ENCODE measurements around the gene OPA1.
"Not testable (repeated sequence)": the region's sequence is repeated elsewhere in the genome, so short reads cannot be mapped to it uniquely, and the experiment has no call there.

Gene OPA1

DNA sequence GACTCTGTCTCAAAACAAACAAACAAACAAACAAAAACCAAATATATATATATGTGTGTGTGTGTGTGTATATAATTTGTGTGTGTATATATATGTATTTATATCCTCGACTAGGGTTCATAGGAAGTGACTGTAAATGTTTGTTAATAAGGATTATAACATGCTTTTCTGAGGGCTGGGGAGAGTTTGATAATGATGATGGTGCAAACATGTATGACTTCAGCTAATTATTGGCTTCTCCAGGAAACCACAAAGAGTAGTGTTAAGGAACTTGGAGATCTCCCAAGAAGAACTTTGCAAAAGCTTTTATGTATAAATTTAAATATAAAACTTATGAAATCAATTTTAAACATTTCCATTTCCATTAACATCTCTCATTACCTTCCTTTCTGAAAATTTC is 3.9 kb upstream of the OPA1 start:
- no peak for DNase-seq (ENCODE audit: low read depth in 2 of 2)

DNA sequence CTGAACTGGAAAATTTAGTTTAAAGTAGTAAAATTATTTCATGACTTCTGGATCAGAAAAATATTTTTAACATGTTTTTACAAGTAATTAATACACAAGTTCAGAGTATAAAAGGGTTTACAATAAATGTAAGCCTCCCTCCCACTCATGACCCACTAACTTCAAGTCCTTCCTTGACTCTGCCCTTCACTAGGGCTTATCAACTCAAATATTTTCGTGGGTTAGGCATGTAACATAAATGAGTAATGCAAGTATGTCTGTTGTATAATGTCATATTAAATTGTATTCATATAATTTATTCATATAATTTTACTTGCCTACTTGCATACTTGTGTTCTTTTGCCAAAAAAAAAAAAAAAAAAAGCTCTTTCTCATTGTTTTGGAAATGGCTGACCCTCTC is 3.4 kb upstream of the OPA1 start:
- no peak for DNase-seq (ENCODE audit: low read depth in 2 of 2)

- DNase-seq (ENCODE audit: low read depth in 2 of 2) = no peak
Measured at GRCh38 chr3:193590088-193590856, 2.7 kb upstream of the OPA1 start.

DNA sequence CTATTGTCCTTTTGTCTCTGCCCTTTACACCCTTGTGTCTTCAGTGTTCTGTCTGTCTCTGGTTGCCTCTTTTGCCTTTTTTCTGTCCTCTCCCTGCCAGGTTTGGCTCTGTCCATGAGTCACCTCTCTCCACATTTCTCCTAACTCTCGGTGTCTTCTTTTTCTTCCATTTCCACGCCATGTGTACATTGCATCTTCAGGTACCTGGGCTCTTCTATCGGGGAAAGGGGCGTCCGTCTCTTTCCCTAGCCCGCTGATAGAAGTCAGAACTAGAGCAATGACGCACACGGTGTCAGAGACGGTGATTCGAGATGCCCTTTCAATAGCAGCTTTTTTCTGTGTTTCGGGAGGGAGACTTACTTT is 641 bp downstream of the OPA1 start:
- DNase-seq (ENCODE audit: low read depth in 2 of 2) = no peak

DNA sequence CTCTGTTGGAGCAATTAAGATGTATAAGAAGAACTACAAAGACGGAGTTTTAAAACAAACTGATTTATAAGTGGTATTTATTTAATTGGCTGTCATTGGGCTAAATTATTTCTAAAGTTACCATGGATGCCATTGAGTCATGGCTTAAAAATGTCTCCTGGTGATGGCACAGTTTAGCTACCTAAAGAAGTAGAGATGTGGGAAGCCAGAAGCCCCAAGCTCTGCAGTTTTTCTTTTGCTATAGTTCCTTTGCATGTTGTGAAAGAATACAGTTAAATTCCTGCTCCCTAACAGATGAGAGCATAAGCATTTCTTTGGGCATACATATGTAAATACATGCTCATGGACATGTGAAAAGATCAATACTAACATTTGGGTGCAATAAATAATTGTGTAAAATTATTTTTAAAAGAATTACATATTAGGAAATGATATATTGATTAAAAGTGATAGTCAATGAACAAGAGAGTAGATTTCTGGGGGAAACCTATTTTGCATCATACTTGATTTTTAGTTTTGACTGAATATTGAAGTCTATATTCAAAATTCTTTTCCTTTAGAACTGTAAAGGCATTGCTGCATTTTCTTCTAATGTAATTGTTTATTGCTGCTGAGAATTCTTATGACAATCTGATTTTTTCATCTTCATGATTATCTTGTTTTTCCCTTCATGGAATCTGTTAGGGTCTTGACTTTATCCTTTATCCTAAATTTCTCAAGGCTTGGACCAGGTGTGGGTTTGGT is 2.1 kb downstream of the OPA1 start:
- DNase-seq (ENCODE audit: low read depth in 2 of 2) = no peak

DNA sequence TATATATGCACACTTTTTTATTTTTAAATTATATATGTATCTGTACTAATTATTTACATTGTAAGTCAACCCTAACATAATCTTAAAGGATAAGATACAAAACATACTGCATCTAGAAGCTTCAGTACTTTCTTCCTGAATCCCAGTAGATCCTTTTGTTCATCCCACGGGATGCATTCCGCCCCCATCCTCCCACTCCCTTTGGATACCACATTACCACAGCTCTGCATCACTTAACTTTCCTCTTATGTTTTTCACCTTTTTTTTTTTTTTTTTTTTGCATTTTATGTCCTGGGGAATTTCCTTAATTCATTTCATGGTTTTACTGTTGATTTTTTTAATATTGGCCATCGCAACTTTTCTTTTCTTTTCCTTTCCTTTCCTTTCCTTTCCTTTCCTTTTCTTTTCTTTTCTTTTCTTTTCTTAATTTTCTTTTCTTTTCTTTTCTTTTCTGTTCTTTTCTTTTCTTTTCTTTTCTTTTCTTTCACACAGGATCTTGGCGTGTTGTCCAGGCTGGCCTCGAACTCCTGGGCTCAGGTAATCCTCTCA is 3.0 kb downstream of the OPA1 start:
- DNase-seq (ENCODE audit: low read depth in 2 of 2) = no peak

DNA sequence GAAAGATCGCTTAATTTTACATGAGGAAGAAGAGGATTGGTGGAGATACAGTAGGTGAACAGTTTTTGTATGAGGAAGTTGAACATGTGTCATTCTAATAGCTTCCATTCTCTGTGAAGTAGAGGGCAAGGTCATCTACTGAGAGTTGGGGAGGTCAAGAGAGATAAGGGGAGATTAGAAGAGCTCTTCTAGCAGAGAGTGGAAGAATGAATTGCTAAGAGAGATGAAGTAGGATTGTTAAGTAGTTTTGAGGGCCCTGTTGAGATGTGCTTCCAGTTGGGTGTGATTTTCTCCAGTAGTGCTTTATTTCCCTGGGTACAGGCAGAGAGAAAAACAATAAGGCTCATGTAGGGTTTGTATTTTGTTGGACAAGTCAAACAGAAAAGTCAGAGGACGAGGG is 5.2 kb downstream of the OPA1 start:
- no peak for DNase-seq (ENCODE audit: low read depth in 2 of 2)

DNA sequence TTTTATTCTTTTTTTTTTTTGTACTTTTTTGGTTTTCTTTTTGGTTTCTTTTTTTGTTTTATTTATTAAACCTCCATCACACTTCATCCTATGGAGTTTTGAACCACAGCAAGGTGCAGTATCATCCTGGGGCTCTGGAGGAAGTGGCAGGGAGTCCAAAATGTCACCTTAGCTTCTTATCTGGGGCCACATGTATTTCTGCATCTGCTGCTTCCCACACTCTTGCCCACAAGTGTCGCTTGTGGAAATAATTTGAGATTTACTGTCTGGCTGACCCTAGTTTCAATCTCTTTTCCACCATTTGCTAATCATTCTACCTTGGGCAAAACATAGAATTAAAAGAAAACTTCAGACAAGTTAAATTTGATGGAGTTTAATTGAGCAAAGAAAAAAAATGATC is 6.4 kb downstream of the OPA1 start:
- no peak for DNase-seq (ENCODE audit: low read depth in 2 of 2)

GRCh38 chr3:193605876-193606275 is 12.9 kb downstream of the OPA1 start:
- DNase-seq (ENCODE audit: low read depth in 2 of 2) = no peak

GRCh38 chr3:193606892-193607291 is 13.9 kb downstream of the OPA1 start:
- DNase-seq (ENCODE audit: low read depth in 2 of 2) = not testable (repeated sequence)

DNA sequence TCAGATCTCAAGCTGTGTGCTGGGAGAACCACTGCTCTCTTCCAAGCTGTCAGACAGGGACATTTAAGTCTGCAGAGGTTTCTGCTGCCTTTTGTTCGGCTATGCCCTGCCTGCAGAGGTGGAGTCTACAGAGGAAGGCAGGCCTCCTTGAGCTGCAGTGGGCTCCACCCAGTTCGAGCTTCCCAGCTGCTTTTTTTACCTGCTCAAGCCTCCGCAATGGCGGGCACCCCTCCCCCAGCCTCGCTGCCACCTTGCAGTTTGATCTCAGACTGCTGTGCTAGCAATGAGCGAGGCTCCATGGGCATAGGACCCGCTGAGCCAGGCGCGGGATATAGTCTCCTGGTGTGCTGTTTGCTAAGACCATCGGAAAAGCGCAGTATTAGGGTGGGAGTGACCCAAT is 17.5 kb downstream of the OPA1 start:
- DNase-seq (ENCODE audit: low read depth in 2 of 2) = not testable (repeated sequence)

DNA sequence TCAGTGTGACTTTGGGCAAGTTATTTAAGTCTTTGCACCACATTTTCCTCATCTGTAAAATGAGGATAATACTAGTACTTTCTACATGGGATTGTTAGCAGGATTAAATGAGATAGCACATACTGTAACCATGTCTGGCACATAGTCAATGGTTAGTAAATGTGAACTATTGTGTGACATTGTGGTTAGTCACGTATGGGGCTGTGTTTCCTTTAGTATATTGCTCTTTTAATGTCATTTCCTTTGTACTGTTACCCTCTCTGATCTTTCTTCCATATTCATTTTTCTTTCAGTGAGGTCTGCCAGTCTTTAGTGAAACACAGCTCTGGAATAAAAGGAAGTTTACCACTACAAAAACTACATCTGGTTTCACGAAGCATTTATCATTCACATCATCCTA is 21.4 kb downstream of the OPA1 start:
- DNase-seq (ENCODE audit: low read depth in 2 of 2) = no peak

DNA sequence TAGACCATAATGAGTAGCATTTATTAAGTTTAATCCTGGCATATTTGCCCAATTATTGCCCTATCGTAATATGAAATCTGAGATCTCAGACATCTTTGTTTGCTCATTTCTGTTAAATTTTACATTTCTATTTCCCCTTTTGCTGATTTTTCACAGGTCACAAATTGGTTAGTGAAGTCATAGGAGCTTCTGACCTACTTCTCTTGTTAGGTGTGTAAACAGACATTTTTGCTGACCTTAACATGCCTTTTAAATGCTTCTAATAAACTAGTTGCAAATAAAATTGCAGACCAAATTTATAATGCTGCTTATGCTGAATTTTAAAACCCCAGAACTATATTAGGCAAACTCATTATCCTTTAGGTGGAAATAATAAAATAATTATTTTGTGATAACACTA is 24.6 kb downstream of the OPA1 start:
- DNase-seq (ENCODE audit: low read depth in 2 of 2) = no peak

- no peak for DNase-seq (ENCODE audit: low read depth in 2 of 2)
Measured at GRCh38 chr3:193620057-193620456, 27.0 kb downstream of the OPA1 start.

DNA sequence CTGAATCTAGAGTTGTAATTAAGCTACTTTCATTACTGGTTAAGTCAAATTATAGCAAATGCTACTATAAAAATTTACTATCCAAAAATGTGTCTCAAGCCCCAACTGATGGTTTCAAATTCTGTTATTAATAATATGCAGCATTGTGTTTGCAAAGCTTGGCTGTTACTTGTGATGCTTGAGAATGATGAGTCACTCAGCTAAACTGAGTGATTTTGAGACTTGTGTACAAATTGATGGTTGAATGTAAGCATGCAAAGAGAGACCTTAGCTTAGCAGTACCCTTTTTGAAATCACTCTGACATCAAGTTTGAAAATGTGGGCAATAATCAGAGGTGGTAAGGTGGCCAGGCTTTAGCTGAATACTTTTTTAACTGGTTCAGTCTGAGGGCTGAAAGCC is 27.6 kb downstream of the OPA1 start:
- DNase-seq (ENCODE audit: low read depth in 2 of 2) = no peak

GRCh38 chr3:193621127-193621526 is 28.1 kb downstream of the OPA1 start:
- DNase-seq (ENCODE audit: low read depth in 2 of 2) = no peak

- no peak for DNase-seq (ENCODE audit: low read depth in 2 of 2)
Measured at GRCh38 chr3:193630005-193630404, 37.0 kb downstream of the OPA1 start.

GRCh38 chr3:193637831-193638230 is 44.8 kb downstream of the OPA1 start:
- no peak for DNase-seq (ENCODE audit: low read depth in 2 of 2)

DNA sequence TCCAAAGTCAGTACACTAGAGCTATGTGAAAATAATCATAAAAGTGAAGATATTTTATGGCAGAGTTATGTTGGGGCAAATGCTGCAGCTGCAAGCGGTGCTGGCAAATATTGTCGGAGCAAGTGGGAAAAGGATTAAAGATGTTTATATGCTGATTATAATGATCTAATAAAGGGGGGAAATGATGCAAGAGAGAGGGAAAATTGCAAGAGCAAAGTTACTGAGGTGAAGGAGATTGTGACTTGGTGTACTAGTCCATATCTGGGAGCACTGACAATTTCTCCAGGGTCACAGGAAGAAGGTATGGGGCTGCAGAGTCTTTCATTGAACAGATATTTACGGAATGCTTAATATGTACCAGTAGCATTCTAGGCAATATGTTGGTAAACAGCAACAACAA is 45.8 kb downstream of the OPA1 start:
- no peak for DNase-seq (ENCODE audit: low read depth in 2 of 2)

GRCh38 chr3:193640165-193640715 is 47.2 kb downstream of the OPA1 start:
- no peak for DNase-seq (ENCODE audit: low read depth in 2 of 2)

- no peak for DNase-seq (ENCODE audit: low read depth in 2 of 2)
Measured at GRCh38 chr3:193640728-193641439, 47.9 kb downstream of the OPA1 start.

DNA sequence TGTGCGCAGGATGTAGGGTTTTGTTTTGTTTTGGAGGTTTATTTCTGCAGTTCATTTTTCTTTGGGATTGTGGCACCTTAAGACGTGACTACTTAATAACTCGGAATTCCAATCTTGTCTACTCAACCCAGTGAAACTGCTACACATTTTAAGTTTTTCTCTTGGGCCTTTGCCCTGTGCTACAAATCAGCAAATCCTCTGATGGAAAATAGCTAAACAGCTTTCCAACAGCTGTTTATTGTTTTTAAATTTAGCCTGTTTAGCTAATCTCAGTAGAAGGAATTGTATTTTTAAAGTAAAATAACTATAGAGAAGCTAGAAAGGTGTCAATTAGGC is 48.4 kb downstream of the OPA1 start:
- DNase-seq (ENCODE audit: low read depth in 2 of 2) = no peak
